ENCODE data around the gene BPIFB3. TPM values are rescaled to one million over a fixed set of nuclear protein-coding genes. Genes with fewer than 3 reads are reported as not detected.
"Not testable (repeated sequence)": the region's sequence is repeated elsewhere in the genome, so short reads cannot be mapped to it uniquely, and the experiment has no call there.

The BPIFB3 gene
- total RNA-seq, 2 donors from 2014 or later, result not detected

DNA sequence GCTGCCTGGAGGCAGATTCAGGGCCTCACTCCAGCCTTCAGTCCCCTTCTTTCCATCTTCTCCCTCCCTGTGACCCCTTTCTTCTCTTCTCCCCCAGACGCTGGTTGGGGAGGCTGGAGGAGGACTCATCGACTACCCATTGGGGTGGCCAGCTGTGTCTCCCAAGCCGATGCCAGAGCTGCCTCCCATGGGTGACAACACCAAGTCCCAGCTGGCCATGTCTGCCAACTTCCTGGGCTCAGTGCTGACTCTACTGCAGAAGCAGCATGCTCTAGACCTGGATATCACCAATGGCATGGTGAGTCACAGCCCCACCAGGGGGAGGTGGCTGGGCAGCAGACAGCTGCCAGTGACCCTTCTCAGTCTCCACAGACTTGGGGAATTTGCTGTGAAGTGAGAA is 38.7 kb downstream of the BPIFB3 start:
- Histone ChIP-seq H3K9me3 (no peaks in the 10 kb centered on the region), H3K4me3 (no peak overlapping the region), H3K27ac (no peak overlapping the region), H3K27me3 (no peaks in the 10 kb centered on the region), H3K4me1 (no peaks in the 10 kb centered on the region), H3K9ac (ENCODE audit: low read depth in 2 of 2, low read length in 2 of 2) (no peak overlapping the region), H3K36me3 (no peaks in the 10 kb centered on the region)
- no peak for DNase-seq
- TF ChIP-seq, protein P1, sequence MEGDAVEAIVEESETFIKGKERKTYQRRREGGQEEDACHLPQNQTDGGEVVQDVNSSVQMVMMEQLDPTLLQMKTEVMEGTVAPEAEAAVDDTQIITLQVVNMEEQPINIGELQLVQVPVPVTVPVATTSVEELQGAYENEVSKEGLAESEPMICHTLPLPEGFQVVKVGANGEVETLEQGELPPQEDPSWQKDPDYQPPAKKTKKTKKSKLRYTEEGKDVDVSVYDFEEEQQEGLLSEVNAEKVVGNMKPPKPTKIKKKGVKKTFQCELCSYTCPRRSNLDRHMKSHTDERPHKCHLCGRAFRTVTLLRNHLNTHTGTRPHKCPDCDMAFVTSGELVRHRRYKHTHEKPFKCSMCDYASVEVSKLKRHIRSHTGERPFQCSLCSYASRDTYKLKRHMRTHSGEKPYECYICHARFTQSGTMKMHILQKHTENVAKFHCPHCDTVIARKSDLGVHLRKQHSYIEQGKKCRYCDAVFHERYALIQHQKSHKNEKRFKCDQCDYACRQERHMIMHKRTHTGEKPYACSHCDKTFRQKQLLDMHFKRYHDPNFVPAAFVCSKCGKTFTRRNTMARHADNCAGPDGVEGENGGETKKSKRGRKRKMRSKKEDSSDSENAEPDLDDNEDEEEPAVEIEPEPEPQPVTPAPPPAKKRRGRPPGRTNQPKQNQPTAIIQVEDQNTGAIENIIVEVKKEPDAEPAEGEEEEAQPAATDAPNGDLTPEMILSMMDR (IDR thresholded peaks at IDR 0.05), result no peak
- intact Hi-C loops (cut with DNase I), result loop anchor here (10.0 kb wide), 1 partner anchor 188 kb away; no protein-coding TSS in a partner anchor

DNA sequence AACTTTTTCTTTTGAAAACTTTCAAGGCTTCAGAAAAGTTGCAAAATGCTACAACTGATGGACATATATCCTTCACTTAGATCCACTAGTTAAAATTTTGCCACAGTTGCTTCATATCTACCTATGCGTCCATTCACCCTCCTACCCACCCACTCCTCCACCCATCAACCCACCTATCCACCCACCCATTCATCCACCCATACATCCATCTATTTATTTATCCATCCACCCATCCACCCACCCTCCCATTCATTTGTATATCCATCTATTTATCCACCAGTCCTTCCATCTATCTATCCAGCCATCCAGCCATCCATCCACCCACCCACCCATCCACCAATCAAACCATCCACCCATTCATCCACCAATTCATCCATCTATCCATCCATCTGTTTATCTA is 39.4 kb downstream of the BPIFB3 start:
- H3K9ac ChIP-seq (ENCODE audit: low read depth in 2 of 2, low read length in 2 of 2), result no peak overlapping the region
- no peak overlapping the region for H3K4me3 ChIP-seq
- H3K36me3 ChIP-seq, result no peaks in the 10 kb centered on the region
- intact Hi-C loops (cut with DNase I), result loop anchor here (10.0 kb wide), 1 partner anchor 188 kb away; no protein-coding TSS in a partner anchor
- H3K4me1 ChIP-seq, result no peaks in the 10 kb centered on the region
- TF ChIP-seq, protein P1 (IDR thresholded peaks at IDR 0.05), result no peak
- no peak overlapping the region for H3K27ac ChIP-seq
- no peak for DNase-seq
- no peaks in the 10 kb centered on the region for H3K27me3 ChIP-seq
- H3K9me3 ChIP-seq, result no peaks in the 10 kb centered on the region

DNA sequence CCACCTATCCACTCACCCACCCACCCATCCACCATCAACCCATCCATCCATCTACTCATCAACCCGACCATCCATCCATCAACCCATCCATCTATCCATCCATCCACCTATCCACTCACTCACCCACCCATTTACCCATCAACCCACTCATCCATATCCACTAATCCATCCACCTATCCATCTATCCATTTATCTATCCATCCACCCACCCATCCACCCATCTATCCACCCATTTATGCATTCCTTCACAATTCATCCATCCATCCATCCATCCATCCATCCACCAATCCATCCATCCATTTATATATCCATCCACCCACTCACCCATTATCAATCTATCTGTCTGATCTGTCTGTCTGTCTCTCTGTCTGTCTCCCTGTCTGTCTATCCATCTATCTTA is 39.9 kb downstream of the BPIFB3 start:
- Histone ChIP-seq H3K4me3 (no peak overlapping the region), H3K27me3 (no peaks in the 10 kb centered on the region), H3K4me1 (no peaks in the 10 kb centered on the region), H3K27ac (no peak overlapping the region), H3K36me3 (no peaks in the 10 kb centered on the region), H3K9me3 (no peaks in the 10 kb centered on the region), H3K9ac (ENCODE audit: low read depth in 2 of 2, low read length in 2 of 2) (no peak overlapping the region)
- DNase-seq, result no peak
- intact Hi-C loops (cut with DNase I), result loop anchor here (10.0 kb wide), 1 partner anchor 189 kb away; no protein-coding TSS in a partner anchor
- TF ChIP-seq, protein P1 (IDR thresholded peaks at IDR 0.05), result no peak

DNA sequence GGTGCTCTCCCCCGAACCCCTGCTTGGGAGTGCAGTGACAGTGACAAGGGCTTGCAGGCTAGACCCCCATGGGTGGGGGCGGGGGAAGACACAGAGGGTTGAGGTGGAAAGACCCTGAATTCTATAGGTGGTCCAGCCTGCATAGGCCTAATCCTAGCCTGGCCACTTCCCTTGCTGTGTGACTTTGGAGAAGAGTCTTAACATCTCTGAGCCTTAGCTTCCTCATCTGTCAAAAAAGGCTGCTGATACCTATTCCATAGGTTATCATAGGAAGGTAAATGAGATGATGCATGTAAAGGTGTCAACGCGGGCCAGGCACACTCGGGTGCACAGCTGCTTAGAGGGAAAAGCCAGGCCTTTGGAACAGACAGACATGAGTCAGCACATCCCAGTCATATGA is 41.5 kb downstream of the BPIFB3 start:
- no peaks in the 10 kb centered on the region for H3K4me1 ChIP-seq
- no peak overlapping the region for H3K9ac ChIP-seq (ENCODE audit: low read depth in 2 of 2, low read length in 2 of 2)
- H3K4me3 ChIP-seq, result no peak overlapping the region
- H3K27ac ChIP-seq, result no peak overlapping the region
- TF ChIP-seq, protein P1 (IDR thresholded peaks at IDR 0.05), result no peak
- intact Hi-C loops (cut with DNase I), result loop anchor here (10.0 kb wide), 1 partner anchor 190 kb away; no protein-coding TSS in a partner anchor
- H3K36me3 ChIP-seq, result no peaks in the 10 kb centered on the region
- no peaks in the 10 kb centered on the region for H3K9me3 ChIP-seq
- H3K27me3 ChIP-seq, result no peaks in the 10 kb centered on the region
- DNase-seq, result no peak

DNA sequence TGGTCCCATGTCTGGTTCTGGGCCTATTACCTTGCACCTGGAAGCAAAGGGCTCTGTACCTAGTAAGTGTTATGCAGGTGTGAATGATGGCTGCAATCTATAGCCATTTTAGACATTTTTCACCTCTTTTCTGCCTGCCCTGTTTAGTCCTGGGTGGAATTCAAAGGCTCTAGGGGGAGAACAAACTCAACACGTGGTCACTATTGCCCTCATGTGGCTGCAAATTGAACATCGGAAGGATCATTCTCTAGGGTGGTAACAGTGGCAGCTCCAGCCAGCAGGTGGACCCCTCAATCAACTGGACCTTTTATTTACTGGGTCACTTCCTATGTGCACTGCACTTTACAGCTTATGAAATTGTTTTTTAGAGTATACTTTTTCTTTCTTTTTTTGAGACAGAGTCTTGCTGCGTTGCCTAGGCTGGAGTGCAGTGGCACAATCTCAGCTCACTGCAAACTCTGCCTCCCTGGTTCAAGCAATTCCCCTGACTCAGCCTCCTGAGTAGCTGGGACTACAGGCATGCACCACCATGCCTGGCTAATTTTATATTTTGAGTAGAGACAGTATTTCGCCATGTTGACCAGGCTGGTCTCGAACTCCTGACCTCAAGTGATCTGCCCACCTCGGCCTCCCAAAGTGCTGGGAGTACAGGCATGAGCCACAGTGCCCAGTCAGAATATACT is 42.3 kb downstream of the BPIFB3 start:
- not testable (repeated sequence) for H3K9ac ChIP-seq (ENCODE audit: low read depth in 2 of 2, low read length in 2 of 2); H3K27ac ChIP-seq; H3K4me3 ChIP-seq; H3K9me3 ChIP-seq; H3K36me3 ChIP-seq; H3K4me1 ChIP-seq; H3K27me3 ChIP-seq
- peak; percentile 27 for DNase-seq
- intact Hi-C loops (cut with DNase I), result loop anchor here (10.0 kb wide), 1 partner anchor 191 kb away; no protein-coding TSS in a partner anchor

DNA sequence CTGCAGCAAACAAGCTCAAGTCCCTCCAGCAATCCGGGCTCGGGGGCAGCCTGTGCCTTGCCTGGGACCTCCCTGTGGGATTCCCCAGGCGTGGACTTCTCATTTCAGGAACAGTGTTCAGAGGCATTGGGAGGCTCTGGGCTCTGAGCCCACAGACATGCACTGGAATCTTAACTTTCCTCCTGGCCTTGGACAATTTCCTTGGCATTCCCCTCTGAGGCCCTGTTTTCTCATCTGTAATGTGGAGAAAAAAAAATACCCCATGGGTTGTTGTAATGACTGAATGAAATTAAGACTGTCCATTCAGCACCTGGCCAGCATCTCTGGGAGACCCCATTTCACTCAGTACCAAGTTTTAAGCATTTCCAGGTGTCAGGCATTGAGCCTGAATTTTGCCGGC is 43.3 kb downstream of the BPIFB3 start:
- Histone ChIP-seq H3K27ac (no peak overlapping the region), H3K9me3 (no peaks in the 10 kb centered on the region), H3K36me3 (no peaks in the 10 kb centered on the region), H3K9ac (ENCODE audit: low read depth in 2 of 2, low read length in 2 of 2) (no peak overlapping the region), H3K27me3 (no peaks in the 10 kb centered on the region), H3K4me3 (no peak overlapping the region), H3K4me1 (no peaks in the 10 kb centered on the region)
- no peak for DNase-seq
- intact Hi-C loops (cut with DNase I), result loop anchor here (10.0 kb wide), 1 partner anchor 192 kb away; no protein-coding TSS in a partner anchor
- TF ChIP-seq, protein P1 (IDR thresholded peaks at IDR 0.05), result no peak
